HG03135 (cell line): ENCODE data around the gene SELENOS.

Experiments used
- ATAC-seq: cut with Tn5 transposase; IDR thresholded peaks from one replicate; pipeline ENCODE4 v1.9.1; 2021; ENCODE audit warnings: mild to moderate bottlenecking, moderate library complexity; ENCODE audit not compliant: unreplicated experiment

SELENOS gene

DNA sequence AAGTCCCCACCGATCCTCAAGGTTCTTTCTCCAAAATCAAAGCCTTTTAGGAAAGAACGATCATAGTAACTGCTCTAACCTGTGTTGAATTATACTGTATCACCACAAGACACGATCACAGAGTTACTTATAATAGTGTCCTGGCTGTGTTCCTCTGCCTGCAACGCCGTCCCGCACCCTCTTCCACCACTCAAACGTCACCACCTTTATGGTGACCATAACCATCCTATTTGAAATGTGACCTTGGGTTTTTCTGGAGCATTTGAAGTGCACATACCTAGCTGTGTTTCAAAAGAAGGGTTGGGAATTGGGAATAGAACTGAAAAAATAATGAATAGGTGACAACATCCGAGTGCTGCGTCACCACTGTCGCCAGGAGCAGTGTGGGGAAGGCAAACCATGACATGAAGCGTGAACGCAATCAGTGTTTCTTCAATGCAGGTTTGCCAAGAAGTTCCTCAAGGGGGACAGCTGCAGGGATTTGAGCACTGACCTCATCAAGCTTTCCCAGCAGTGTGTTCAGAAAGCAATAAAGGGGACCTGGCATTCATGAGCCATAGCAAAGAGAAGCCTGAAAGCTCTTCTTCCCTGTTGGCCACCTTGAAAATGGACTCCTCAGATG, 769 bp upstream of the SELENOS start:
- no peak for ATAC-seq

DNA sequence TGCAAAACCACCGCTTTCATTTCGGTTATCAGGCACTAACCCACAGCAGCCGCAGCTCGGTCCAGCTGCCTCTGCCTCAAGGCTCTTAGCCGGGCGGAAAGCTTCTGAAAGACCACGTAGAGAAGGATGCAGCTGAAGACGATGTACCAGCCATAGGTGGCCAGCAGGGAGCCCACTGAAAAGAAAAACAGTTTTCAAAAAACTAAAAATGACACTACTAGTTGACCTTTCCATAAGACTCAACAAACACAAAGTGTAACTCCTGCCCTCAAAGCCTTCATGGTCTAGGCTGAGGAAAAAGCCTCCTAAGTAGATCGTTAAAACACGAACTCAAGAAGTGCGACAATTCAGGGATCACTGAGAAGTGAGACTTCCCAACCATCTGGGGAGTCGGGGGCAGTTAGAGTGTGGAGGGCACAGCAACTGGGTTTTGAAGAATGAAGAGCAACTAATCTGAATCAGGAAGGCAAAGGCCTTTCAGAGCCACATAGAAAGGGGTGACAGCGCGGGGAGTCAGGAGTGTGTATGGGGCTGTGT, 716 bp downstream of the SELENOS start:
- ATAC-seq = peak; percentile 37

DNA sequence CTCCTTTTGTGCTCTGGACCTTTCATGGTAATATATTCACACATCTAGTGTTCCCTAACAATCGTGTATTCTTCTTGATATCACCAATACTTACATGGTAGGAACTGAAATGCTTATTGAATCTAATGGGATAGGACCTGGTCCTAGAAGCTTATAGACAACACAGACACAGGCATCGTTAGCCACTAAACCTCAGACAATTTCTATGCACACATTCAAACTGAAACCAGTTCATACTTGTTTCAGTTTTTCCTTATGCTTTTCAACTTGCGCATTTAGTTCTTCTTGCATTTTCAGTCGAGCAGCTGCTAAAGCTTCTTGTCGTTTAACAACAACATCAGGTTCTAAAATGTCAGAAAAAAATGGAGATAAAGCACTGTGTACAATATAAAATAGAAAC, 2.3 kb downstream of the SELENOS start:
- no peak for ATAC-seq

DNA sequence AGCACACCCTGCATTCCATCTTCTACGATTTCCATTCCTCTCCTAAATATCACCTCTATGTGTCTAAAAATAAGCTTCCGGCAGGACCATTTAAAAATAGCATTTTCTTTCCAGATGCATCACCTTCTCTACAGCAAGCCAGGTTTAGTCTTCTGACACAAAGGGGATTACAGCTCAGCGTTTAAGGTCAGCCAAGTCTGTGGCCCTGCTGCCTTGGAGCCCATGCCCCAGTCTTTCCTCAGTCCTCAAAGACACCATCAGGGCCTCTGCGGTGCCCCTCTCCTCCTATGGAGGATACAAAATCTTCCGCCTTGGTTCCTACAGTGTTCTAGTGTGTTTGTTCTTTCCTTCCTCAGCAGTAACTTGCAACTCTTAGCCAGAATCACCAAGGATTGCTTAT, 3.8 kb downstream of the SELENOS start:
- no peak for ATAC-seq

DNA sequence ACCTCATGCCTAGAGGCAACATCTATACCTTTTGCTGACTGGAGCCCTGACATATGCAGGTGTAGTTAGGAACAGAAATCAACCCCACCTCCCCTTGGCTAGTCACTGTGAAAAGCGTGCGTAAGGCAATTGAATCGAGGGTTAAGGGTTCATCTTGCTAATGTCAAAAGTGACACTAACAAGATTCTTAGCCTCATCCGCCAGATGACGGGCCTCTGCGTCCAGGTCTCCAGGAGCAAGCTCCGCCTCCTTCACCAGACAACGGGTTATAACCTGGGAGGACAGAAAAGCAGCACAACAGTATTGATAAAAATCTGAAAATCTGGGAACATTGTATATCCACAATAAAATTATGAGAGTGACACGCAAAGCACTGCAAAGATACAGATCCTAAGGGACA, 4.7 kb downstream of the SELENOS start:
- ATAC-seq = no peak

DNA sequence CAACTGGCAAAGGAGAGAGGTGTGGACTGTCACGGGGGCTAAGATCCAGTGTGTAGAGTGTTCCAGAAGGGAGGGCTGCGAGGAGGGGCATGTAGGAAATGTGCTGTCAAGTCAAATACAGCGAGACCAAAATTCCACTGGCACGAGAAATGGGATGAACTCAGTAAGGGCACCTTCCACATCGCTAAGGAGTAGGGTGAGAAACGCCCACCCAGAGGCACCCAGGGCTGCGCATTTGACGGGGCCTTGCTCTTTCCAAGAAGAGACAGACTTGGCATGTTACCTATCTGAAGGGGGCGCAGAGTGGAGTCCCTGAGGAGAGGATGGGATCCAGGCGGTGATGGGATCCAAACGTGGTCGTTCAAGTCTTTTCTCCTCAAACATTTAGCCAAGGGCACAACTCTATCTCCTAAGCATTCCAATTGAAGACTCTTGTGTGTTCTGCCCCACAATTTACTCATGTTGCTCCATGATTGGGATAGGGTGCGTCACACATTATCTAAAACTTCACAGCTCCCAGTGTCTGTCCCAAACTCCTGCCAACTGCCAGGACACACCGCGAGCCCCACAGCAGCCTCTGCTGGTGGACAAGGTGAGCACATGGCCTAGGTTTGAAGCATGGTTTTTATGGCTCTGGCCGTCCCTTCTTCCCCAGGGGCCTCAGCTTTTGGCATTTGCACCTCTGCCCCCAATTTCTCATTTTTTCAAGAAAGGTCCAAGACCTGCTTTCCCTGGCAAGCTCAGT, 7.6 kb downstream of the SELENOS start:
- ATAC-seq = no peak

DNA sequence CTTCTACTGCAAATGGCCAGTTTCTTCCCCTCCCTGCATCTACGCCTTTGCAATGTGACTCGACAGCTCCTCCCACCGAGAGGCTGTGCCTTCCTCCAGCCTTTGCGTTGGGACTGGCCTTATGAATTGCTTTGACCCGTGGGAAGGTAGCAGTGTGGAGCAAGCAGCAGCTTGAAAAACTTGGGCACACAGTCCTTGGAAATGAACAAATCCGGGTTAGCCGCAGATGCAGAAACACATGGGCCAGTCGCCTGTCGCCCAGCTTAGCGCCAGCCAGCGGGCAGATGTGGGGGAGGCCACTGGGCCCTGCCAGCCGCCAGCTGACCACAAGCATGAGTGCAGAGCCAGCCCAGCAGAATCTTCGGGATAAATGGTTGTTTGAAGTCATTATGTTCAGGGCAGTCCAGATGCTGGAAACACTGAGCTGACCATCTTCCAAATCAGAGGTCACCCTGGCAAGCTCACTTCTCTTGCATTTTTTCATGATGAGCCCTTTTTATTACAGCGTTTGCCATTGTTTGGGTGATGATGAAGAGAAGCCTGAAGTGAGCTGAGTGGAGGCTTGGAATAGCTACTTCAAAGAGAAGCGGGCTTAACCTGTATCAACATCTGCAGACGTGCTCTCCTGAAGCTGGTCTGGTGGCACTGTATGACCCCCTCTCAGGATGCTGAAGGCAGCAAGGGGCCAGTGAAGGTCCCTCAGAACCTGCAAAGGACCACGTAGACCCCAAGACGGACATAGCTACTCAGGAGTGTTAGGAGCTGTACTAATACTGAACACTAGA, 9.8 kb downstream of the SELENOS start:
- no peak for ATAC-seq

DNA sequence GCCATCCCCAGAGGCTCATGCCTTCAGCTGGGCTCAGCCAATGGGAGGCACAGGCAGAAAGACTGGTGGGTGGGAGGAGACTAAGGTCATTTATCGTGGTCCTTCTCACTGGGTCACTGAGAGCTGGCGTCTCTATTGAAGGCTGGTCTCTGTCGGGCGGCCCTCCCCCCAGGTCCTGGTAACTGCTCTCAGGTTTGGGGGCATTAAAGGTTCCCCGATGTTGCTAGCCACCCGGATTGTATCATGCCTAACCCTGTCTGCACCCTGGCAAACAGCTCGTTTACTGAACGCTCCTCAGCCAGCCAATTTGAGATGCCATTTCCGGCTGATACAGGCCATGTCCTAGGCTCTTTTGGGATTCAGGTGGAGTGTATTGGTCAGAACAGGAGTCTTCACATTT, 10.5 kb downstream of the SELENOS start:
- no peak for ATAC-seq

DNA sequence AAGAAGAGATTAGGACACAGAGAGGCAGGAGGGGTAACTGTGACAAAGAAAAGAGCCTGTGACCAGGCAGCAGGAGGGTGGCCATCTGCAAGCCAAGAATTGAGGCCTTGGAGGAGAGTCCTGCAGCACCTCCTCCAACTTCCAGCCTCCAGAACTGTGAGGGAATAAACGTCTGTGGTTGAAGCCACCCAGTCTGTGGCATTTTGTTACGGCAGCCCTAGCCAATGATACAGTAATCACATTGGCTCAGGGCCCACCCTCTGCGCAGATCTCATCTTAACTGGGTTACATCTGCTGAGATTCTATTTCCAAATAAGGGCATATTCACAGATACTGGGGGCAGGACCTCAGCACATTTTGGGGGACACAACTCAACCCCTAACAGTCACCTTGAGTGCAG, 11.3 kb downstream of the SELENOS start:
- ATAC-seq = no peak

DNA sequence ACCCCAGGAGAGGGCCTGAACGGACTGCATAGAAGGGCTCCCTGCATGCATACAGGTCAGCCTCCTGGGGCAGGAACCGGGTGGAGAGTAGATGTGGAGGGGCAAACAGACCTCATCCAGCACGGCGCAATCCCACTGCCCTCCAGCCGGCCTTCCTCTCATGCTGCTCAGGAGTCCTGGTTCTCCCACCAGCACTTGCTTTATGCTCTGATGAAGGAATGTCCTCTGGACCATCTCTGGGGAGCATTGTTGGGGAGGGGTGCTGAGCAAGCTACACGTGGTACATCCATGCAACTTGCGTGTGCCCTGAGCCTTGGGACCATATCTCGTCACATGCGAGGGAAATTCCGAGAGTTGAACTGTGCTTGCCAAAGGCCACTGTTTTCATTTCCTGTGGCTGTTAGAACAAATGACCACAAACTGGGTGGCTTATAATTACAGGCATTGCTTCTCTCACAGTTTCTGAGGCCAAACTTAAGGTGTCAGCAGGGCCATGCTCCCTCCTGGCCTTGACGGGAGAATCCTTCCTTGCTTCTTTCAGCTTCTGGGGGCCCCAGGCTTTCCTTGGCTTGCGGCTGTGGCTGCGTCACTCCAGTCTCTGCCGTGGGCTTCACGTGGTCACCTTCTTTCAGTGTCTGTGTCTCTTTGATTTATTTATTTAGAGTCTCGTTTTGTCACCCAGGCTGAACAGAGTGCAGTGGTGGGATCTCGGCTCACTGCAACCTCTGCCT, 12.2 kb downstream of the SELENOS start:
- no peak for ATAC-seq

DNA sequence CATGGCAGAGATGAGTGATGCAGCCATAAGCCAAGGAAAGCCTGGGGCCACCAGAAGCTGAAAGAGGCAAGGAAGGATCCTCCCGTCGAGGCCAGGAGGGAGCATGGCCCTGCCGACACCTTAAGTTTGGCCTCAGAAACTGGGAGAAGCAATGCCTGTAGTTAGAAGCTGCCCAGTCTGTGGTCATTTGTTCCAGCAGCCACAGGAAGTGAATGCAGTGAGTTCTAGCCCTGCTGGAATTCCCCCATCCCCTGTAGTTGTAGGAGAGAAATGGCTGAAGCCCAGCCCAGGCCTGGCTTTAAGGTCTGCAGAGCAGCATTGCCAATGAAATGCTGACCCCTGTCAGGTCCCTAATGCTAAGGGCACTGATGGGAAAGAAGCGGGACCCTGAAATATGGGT, 13.3 kb downstream of the SELENOS start:
- no peak for ATAC-seq

DNA sequence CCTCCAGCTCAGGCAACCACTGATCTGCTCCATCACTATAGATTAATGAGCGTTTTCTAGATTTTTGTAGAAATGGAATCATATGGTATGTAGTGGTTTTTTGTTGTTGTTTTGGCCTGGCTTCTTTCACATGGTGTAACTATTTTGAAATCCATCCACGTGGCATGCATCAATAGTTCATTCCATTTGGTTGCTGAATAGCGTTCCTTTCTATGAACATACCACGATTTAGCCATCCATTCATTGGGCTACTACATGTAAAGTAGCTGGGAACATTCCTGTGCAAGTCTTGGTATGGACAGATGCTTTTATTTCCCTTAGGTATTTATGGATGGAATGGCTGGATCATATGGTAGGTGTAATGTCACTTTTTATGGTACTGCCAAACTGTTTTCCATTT, 14.7 kb downstream of the SELENOS start:
- ATAC-seq = no peak

DNA sequence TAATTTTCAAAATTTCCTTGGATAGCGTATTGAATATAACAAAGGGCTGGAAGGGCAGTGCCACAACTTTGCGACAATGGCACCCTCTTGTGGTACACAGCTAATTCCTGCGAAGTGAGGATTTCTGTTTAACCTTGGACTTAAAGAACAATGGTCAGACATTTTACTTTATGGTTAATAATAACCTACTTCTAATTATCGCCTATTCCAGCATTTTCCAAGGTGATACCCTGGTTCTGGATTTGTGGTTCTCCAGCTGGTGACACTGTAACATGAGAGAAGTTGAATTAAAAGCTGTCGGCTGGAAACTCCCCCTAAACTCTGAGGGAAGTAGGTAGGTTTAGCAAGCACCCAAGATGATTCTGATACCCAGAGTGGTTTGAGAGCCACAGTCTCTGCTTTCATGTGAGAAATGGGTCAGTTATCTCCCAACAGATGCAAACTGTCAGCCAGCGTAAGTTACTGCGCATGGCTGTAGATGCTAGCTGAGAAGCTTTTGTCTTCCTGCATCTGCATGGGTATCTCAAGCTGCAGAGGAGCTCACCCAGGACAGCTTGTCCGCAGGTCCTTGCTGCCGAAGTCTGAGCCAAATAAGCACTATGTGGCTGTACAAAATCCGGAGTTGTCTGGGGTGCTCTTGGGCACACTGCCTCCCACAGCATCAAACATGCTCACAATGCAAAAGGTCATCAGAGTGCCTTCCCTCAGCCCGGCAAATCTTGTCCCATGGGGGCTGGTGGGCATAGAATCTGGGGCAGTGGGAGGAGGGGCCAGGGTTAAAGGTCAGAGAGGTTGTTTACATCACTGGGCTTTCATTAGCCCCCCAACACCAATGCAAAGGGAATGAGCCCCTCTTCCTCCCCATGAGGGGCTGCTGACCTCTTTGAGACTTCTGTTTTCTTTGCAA, 18.8 kb downstream of the SELENOS start:
- no peak for ATAC-seq

DNA sequence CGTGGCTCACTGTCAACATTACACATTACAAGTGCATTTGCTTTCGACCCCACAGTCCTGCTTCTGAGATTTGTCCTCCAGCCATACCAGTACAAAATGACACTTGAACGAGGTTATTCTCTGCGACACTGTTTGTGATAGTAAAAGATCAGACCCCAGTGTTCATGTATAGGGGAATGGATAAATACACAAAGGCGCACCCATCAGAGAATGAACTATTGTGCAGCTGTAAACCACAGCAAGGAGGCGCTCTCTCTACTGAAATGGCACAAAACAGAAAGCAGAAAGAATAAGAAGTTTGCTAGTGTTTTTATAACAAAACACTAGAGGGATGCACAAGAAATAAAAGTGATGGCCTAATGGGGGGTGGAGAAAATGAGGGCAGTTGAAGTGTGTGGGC, 20.5 kb downstream of the SELENOS start:
- ATAC-seq = no peak

DNA sequence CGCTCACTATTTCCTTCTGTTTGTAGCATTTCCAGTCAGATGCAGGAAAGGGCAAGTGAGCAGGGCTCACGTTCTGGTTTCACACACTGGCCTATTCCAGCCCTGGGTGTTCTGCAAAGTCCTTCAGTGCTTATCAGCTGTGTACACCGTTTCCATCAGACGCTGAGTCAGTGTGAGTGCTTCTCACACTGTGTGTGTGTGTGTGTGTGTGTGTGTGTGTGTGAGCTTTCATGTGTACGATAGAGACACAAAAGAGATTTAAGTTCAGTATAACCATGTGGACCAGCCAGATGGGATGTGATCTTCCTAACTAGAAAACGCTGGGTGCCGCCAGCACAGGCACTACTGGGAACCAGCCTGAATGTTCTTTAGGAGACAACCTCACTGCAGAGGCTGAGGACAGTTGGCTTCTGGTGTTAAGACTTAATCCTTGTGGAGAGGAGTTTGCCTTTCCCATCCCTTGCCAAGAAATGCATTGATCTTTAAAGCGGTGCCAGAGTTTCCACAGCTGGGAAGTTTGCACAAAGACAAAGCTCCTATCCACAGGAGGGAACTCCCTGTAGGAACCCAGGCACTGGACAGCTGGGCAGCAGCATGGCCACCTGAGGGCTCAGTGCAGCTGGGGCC, 21.6 kb downstream of the SELENOS start:
- ATAC-seq = no peak

DNA sequence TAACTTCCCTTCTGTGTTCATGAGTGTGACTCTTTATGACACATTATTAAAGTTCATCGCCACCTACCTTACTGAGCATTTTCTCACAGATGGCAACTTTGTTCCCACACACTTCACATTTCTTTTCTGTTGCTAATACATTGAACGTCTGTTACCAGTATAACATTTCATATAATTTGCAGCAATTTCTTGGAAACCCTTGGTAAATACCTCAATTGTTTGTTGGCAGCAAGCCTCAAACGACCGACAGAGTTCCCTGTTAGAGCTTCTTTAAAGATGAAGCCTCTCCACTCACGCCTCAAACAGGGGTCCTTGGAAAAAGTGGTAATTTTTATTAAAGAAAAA, 22.3 kb downstream of the SELENOS start:
- no peak for ATAC-seq

DNA sequence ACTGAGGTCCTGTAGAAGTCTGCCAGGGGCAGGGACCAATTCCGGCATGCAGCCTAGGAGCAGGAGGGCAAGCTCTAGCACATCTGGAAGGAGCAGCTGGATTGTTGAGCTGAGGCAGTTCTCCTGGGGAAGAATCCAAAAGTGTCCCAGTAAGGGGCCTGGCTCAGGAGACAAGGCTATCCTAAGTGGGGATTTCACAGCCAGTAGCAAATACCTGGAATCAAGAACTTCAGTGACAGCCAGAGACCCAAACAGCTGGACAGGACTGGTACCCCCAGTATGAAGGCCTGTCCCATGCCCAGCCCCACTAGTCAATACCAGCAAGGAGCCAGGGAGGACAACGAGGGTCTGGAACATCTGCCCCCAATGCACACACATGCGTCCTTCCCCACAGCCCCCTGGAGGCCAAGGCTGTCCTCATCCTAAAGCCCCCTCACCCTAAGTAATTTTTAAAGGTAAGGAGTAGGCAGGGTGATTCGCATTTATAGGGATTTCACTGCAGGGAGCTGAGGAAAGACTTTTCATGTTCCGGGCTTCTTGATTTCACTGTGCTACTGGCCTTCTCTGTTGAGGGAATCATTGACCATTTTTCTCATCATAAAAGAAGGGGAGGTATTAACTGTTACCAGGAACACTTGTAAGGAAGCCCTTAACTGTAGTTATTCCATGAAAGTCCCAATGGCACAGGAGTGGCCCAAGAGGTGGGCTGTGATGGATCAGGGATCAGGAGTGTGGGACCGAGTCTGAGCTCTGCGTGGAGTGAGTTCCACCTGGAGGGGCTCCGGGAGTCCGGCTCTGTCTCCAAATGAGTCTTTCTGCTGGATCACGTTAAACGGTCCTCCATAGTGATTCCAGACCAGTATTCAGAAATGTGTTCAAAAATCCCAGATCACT, 22.9 kb downstream of the SELENOS start:
- no peak for ATAC-seq

DNA sequence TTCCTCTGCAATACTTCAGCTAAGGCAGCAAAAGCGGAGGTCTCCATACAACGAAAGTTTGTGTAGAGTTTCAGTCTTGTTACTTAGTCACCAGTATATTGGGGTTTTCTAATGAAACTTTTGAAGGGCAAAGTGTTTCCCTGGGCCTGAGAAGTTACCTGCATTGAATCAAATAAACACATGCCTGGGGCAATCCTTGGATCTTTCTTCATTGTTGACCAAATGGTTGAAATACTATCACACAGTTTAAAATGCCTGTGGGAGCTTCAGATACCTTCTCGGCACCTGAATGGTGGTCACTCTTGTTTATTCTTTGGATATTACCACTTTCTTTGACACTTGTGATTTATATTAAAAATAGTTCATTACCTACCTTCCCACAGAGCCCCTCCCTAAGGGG, 24.4 kb downstream of the SELENOS start:
- ATAC-seq = peak; percentile 8
